HuH-7.5 (cell line): ENCODE data around the gene TRMT10A.

Experiments used
- DNase-seq: peaks from one replicate; pipeline ENCODE4 v3.0.0; 2011; ENCODE audit warnings: low spot score

The TRMT10A gene, protein sequence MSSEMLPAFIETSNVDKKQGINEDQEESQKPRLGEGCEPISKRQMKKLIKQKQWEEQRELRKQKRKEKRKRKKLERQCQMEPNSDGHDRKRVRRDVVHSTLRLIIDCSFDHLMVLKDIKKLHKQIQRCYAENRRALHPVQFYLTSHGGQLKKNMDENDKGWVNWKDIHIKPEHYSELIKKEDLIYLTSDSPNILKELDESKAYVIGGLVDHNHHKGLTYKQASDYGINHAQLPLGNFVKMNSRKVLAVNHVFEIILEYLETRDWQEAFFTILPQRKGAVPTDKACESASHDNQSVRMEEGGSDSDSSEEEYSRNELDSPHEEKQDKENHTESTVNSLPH

DNA sequence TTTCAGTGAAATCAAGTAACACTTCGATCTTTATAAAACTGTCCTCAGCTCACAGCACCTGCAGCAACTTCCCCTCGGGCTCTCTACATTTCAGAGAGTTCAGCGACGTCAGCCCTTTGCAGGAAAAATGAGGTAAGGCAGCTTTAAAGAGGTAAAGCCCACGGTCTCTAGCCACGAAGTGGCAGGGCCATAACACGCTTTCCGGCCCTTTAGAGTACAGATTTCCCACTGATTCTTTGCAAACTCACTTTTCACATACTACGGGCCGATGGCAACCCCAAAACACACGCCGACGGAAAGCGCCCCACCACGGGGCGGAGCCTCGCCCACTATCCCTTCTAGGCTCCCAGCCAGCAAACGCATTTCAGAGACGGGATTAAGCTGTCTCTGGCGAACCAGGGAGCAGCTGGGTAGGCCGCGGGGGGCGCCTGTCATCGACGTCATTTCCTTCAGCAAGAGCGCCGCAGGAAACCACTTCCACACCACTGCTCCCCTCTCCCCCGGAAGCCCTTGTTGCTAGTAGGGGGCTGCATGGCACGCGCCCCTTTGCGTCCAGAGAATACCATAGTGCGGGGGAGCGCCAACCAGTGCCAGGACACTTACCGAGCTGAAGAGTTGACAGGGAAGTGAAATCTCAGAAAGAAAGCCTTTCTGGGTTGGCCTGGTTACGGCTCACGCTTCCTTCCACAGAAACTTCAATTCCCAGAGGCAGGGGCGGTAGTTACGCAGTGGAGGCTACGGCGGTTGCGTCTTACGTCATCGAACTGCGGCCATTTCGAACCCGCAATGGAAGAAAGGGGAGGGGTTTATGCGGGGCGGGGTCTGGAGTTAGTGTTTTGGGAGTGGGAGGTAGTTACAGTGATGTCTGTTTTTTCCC is at the start of gene TRMT10A:
TRMT10A (minus strand) TSS at position 730 of the 877 bp plus-strand sequence. CDS start 4,701 bp downstream, outside the sequence.
- peak; percentile 41 for DNase-seq

DNA sequence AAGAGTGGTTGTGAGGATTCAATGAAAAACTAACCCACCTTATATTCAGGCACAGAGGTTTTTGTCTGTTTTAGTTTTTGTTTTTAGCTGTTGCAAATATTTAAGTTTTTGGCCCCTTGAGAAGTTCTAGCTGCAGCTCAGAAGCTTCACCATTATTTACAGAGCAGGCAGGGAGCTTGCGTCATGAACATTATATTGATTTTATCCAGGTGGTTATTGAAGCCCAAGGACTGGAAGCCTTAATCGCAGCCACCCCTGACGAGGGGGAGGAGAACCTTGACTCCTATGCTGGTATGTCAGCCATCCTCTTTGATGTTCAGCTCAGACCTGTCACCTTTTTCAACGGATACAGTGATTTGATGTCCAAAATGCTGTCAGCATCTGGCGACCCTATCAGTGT is 48.9 kb upstream of the TRMT10A start:
- no peak for DNase-seq

DNA sequence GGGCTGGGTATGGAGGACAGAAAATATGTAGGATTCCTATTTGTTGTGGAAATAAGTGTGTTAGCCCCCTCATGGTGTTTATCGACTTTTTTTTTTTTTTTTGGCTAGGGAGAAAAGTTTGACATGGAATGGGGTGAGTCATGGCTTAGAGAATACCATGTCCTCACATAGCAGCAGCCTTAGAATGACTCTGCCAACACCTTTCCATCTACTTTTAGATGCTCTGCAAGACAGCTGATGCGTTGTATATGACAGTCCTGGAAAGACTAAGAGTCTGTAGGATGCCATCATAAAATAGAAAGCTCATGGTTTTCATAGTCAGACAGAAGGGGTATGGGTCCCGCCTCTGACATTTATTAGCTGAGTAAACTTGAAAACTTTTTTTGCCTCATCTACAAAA is 48.4 kb upstream of the TRMT10A start:
- DNase-seq: no peak

DNA sequence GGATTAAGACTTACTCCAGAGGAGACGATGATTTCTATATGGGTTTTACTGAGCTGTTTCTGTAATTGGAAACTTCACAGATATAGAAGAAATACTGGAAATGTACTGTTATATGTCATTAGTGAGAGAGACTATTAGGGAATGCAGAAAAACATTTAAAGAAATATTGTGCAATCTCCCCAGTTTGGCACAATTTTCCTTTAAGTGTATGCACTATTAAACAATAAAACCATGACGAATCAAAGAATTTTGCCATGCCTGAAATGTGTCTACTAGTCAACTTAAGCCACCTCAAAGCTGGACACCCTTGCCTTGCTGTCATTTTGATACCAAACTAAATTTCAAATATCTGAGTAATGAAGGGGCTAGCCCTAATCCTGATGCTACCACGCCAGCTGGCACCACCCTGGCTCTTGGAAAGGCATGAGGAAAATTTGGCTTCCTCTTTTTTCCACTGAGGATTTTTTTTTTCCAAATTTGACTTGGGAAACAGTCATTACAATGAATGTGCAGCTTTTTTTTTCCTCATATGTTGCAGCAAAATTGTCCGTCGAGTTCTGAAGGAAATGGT is 46.9 kb upstream of the TRMT10A start:
- DNase-seq: no peak

DNA sequence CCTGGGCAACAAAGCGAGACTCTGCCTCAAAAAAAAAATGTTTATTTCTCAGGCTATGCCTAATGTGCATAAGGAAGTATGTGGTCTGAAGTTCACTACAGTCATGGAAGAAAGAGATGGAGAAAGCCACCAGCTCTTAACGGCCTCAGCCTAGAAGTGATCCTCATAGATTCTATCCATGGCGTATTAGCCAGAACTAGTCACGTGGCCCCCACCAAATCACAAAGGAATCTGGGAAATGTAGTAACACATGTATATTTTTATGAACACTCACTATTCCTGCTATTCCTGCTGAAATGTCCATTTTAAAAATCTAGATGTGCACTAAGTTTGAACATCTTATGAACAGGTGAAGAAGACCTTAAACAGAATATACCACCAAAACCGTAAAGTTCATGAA is 44.6 kb upstream of the TRMT10A start:
- DNase-seq: no peak

DNA sequence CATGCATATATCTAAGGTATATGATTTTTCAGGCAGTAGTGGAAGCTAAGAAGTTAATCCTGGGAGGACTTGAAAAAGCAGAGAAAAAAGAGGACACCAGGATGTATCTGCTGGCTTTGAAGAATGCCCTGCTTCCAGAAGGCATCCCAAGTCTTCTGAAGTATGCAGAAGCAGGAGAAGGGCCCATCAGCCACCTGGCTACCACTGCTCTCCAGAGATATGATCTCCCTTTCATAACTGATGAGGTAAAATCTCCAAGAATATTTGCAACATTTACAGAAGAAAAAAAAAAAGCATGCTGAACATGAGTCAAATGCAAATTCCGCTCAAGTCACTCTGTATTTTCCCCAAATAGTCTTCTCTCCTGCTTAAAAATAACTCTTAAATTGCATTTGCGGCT is 42.9 kb upstream of the TRMT10A start:
- DNase-seq: no peak

DNA sequence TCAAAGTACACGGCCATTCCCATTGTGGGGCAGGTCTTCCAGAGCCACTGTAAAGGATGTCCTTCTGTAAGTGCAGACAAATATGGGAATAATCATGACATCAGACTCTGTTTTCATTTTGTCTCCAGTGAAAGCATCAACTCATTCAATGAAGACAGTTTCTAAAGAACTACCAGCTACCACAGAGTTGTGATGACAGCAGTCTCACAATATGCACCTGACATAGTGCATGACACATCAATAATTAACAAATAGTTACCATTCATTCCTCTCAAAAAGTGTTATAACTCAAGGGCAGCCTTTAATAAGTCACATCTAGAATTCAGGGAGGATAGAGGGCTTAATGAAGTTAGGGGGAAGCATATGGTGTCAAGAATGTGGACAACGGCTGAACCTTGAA is 31.0 kb upstream of the TRMT10A start:
- DNase-seq: no peak

DNA sequence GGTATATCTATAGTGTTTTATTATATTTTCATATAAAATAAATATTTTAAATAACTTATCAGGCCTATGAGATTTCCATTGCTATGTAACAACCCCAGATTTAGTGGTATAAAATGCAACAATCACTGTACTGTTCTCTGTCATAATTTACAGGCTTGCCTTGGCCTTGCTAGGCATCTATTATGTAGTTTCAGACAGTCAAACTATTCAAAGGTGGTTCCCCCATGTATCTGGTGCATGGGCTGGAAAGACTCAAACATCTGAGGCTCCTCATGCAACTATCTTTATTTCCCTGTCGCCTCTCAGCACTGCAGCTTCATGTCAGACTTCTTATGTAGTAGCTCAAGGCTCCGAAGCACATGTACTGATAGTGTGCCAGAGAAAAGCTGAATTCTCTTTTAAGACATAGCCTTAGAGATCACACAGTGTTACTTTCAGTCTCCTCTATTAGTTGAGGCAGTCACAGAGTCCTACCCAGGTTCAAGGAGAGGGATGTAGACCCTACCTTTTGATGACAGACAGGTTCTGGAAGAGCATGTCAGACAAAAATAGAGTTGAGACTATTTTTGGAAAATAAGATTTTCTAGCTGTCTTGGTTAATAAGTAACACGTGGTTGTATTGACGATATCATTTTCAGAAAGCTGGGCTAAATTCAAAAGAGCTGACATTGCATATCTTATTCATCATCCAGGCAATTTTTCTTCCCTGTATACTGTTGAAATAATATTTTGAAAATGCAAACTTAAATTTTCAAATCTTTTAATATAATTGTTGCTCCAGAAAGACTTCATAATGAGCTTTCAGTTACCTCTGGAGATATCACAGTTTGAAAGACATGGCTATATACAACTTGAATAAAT is 30.2 kb upstream of the TRMT10A start:
- no peak for DNase-seq

DNA sequence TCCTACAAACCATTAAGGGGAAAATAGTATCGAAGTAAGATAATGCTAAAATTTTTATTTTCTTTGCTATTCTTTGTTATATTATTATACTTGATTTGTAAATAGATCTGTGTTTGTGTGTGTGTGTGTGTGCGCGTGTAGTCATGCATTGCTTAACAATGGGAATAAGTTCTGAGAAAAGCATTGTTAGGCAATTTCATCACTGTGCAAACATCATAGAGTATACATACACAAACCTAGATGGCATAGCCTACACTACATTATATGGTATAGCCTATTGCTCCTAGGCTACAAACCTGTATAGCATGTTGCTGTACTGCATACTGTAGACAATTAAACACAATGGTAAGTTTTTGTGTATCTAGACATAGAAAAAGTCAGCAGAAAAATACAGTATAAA is 27.9 kb upstream of the TRMT10A start:
- DNase-seq: no peak

DNA sequence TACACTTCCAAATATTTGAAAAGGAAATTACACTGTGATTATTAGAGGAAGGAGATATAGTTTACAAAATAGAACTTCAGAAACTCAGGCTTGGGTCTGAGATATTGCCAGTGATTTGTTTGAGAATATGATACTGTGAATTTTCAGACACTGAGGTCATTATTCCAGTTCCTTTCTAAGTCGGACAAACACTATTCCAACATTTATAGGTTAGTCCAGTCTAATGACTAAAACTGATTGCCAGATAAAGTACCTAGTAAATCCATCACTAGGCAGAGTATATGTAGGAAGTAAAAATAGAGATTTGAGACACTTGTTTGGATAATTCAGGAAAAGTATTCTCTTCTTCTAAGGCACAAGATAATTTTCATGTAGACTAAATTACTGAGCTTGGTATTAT is 24.0 kb upstream of the TRMT10A start:
- no peak for DNase-seq

DNA sequence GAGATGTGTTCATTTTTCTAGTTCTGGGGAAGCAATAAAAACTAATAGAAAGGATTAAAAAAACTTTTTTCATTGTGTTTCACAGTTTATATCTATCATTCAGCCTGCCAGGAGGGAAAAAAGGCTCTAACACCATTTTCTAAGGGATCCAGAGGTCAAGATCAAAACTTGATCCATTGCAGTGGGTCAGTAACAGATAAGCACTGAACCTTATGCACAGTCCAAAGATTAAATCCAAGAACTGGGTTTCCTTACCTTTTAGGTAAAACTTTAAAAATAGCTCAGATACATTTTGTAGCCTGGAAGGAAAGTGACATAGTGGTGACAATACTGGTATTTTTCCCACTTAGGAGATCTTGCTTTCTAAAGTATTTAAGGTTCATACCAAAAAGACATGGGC is 23.5 kb upstream of the TRMT10A start:
- DNase-seq: no peak

DNA sequence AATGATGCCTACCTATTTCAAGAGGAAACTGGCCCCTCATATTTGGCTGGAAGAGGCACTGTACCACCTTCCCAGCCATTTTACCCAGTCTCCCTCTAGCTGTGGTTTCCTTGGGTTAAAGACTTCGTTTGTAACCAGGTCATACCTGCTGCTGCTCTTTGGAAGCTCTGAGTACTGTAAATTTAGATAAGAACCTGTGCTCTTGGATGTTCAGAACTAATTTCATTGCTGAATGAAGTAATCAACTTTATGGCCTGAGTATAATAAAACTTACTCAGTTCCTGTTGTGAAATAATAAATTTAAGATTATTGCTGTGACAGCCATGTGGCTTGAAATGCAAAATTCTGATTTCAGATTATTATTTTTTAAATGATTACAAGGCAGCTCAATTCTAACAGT is 23.0 kb upstream of the TRMT10A start:
- DNase-seq: no peak

DNA sequence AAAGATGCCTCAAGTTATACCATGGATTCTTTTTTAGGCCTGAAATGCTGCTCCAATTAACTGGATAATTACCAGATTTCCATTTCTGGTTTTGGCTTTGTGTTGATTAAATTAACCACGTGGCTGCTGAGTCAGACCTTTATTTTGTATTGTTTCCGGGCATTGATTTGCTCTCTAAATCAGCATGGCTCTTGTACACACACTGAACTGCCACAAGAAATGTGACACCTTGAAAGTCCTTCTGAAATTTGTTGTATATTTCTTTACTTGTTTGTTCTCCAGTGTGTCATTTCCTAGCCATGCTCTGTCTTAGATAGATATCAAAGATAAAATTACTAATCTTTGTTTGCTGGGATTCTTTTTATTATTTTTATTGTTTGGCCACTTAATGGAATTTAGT is 22.5 kb upstream of the TRMT10A start:
- no peak for DNase-seq

DNA sequence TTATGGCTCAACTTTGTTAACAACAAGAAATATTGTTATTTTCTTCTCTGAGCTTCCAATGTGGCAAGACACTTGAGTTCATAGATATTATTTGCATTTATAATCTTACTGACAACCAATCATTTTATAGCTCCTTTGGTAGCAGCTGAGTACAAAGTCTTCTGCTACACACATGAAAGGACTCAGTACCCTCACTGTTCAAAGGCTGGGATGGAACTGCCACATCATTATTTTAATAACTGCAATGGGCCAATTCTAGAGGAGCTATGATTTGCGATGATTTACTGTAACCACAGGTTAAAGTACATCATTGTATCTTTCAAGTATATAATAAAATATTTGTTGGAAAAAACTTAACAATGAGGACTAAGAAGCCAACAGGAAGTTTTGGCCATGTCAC is 21.7 kb upstream of the TRMT10A start:
- DNase-seq: no peak

DNA sequence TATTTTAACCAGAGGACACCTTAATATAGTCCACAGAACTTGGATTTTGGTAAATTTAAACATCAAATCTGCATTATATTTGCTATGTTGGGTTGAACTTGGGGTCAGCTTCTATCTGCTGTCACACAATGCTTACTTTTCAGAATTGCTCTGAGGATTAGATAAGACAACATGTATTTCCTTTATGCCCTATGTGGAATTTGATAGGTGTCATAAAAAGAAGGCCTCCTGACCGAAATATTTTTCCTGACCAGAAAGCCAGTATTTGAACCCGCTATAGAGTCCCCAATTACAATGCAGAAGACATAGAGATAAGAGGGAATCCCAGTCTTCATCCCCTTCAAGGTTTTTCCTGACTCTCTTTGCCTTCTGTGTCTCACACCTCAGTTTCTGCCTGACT is 14.9 kb upstream of the TRMT10A start:
- DNase-seq: no peak

DNA sequence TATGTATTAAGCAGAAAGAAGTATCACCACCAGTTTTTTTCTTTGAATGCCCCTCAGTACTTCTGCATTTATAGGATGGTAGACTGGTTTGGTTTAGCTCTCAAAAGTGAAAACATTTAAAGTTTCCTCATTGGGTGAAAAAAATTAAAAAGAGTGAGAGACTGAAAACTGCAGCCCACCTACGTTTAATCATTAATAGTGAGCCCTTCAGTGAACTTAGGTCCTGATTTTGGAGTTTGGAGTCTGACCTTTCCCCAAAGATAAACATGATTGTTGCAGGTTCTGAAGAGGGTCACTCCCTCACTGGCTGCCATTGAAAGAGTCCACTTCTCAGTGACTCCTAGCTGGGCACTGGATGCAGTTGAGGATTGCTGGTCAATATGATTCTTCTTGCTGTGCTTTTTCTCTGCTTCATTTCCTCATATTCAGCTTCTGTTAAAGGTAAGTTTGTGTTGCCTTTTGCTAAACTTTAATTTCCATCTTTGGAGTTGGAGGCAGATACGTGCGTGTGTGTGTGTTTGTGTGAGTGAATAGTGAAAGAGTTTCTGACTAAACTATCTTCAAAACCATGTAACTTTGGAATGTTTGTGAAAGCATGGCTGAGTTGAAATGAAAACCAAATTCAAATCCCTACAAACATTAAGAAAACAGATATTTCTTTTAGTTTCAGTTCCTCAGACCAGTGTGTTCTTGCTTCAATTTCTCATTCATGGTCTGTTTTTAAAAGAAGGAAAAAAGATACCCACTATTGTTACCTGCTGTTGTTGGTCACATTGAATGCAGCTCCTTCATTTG is 10.9 kb upstream of the TRMT10A start, which contains the start of gene MTTP:
MTTP (plus strand) TSS at position 295 of the 795 bp plus-strand sequence; CDS start at position 381, 86 bp downstream.
- peak; percentile 10 for DNase-seq

DNA sequence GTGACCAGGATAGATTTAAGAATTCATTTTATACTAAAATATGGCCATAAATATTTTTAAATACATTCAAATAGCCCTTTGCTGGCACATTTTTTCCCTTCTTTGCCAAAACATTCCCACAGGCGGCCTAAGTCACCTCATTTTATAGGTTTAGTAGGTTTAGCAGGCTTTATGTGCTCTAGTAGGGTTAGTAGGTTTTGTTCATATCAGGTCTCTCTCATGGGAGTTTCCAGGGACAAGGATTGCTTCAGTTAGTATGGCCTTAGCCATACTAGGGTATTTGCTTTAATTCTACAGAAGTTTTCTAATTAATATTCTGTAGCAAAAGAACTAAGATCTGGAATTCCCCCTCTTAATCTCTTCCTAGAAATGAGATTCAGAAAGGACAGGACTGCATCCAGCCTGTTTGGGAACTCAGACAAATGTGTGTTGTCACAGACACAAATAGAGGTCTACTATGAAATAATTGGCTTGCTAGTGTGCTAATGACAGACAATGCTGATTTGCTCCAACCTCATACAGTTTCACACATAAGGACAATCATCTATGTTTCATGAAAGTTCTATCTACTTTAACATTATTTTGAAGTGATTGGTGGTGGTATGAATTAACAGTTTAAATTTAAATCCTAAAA is 10.0 kb upstream of the TRMT10A start:
- DNase-seq: no peak

DNA sequence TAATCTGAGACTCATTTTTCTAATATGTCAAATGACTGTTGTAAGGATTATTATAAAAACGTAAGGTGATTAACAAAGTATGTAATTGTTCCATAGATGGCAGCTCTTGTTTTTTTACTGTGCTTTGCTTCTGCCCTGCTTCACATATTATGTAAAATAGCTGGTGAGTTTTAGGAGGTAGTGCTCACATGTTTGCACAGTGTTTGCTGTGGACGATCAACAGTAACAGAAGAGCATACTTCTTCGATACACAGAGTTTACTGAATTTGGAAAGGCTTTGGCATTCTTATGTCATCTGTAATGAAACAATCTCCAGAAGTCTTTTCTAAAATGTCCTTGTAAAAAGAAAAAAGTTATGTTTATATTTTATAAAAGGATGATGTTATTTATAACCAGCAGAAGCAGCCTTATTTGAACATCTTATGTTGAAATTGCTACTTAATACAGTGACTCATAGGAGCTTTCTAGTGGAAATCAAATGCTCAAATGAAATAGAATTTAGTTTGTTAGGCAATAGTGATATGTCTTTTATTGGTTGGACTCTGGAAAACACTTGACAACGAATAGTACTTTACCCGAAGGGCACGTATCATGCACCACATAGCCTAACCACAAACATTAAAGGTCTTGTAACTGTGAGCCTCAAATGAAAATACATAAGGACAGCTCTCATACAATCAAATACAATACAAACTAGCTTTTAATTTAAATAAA is 8.8 kb upstream of the TRMT10A start:
- no peak for DNase-seq

DNA sequence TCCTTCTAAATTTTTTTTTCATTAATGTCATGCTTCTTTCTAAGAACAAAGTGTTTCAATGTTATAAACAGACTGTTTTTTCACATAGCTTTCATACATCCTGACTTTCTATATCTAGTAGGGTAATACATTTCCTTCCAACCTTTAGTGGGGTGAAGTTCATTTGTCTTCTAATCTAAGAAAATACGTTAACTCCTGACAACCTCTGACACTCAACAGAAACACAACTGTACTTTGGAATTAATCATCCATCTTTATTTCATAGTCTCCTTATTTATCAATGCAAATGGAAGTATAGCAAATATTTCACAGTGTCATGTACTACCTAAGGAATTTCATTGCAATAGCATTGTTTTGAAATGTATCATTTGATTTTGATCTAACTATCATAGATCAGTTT is 8.0 kb upstream of the TRMT10A start:
- no peak for DNase-seq

DNA sequence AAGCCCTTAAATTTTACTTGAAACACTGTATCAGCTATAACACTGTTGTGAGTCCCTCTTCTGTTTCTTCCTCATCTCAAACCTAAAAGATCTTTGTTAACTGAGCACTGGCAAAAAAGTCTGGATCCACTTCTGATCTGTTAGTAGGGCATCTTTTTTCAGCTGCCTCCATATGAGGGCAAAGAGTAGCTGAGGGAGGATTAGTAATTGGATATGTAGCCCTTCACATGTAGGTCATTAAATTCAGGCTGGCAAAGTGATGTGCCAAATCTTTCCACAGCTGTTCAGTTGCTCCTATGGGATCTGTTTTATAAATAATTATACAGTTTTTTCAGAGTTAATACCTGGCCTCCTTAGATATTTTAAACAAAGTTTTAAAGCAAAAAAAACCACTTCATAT is 1.1 kb upstream of the TRMT10A start:
- DNase-seq: no peak
